ENCODE data around the gene MTMR12. TPM values are rescaled to one million over a fixed set of nuclear protein-coding genes. Genes with fewer than 3 reads are reported as not detected.
"Not testable (repeated sequence)": the region's sequence is repeated elsewhere in the genome, so short reads cannot be mapped to it uniquely, and the experiment has no call there.

Gene MTMR12
- total and polyA plus RNA-seq, 11 donors = 3.4 to 28.7 (median 19.4) TPM

DNA sequence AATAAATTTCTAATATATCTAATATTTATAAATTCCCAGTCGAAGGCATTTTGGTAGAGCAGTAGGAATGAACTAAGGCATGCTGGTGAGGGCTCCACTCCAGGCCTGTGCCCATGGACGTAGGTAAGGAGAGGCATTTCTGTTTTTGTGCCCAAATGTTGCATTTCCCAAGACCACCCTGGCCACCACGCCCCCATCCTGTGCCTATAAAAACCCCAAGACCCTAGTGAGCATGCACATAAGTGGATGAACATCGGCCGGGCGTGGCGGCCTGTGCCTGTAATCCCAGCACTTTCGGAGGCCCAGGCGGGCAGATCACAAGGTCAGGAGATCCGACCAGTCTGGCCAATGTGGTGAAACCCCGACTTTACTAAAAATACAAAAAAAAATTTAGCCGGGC is 10.1 kb upstream of the MTMR12 start:
- intact Hi-C loops (cut with DNase I) = no loop called here
- TF ChIP-seq, protein P1, sequence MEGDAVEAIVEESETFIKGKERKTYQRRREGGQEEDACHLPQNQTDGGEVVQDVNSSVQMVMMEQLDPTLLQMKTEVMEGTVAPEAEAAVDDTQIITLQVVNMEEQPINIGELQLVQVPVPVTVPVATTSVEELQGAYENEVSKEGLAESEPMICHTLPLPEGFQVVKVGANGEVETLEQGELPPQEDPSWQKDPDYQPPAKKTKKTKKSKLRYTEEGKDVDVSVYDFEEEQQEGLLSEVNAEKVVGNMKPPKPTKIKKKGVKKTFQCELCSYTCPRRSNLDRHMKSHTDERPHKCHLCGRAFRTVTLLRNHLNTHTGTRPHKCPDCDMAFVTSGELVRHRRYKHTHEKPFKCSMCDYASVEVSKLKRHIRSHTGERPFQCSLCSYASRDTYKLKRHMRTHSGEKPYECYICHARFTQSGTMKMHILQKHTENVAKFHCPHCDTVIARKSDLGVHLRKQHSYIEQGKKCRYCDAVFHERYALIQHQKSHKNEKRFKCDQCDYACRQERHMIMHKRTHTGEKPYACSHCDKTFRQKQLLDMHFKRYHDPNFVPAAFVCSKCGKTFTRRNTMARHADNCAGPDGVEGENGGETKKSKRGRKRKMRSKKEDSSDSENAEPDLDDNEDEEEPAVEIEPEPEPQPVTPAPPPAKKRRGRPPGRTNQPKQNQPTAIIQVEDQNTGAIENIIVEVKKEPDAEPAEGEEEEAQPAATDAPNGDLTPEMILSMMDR (IDR thresholded peaks at IDR 0.05) = no peak
- TF ChIP-seq POLR2A (IDR thresholded peaks at IDR 0.05) = no peak

GRCh38 chr5:32321787-32322186 is 9.0 kb upstream of the MTMR12 start:
- H3K36me3 ChIP-seq; H3K27me3 ChIP-seq; H3K4me1 ChIP-seq; ATAC-seq; intact Hi-C loops (cut with DNase I); DNase-seq; H3K9me3 ChIP-seq; H3K27ac ChIP-seq; H3K4me3 ChIP-seq: not testable (repeated sequence)
- 89 to 95% (median 90%) methylated on average over 2 of the region's 2 CpGs for WGBS, 4 donors

More for the DNA sequence above, 10.1 kb upstream of the MTMR12 start:
- peaks cover 0 to 10% (median 0%) of the 10 kb centered on the region in 12 donors for H3K9me3 ChIP-seq
- no peaks in the 10 kb centered on the region for H3K36me3 ChIP-seq
- no peaks in the 10 kb centered on the region for H3K27me3 ChIP-seq
- ATAC-seq (no peak), DNase-seq (no peak)
- WGBS, 4 donors = 93 to 96% (median 95%) methylated on average over 12 of the region's 12 CpGs
- H3K4me1 ChIP-seq = peaks cover 0 to 8% (median 0%) of the 10 kb centered on the region in 12 donors
- no peak overlapping the region for H3K4me3 ChIP-seq
- no peak overlapping the region for H3K27ac ChIP-seq

GRCh38 chr5:32320576-32320975 is 7.8 kb upstream of the MTMR12 start:
- Histone ChIP-seq H3K4me1 (peaks cover 0 to 8% (median 0%) of the 10 kb centered on the region in 12 donors), H3K4me3 (no peak overlapping the region), H3K9me3 (peaks cover 0 to 10% (median 0%) of the 10 kb centered on the region in 12 donors), H3K36me3 (no peaks in the 10 kb centered on the region), H3K27me3 (no peaks in the 10 kb centered on the region), H3K27ac (no peak overlapping the region)
- TF ChIP-seq POLR2A (IDR thresholded peaks at IDR 0.05) = no peak
- TF ChIP-seq, protein P1 (IDR thresholded peaks at IDR 0.05) = no peak
- no peak for DNase-seq
- 70 to 96% (median 93%) methylated on average over 2 to 10 of the region's 10 CpGs for WGBS, 4 donors
- intact Hi-C loops (cut with DNase I) = no loop called here
- peak in 1 of 4 donors; percentile 39 for ATAC-seq

DNA sequence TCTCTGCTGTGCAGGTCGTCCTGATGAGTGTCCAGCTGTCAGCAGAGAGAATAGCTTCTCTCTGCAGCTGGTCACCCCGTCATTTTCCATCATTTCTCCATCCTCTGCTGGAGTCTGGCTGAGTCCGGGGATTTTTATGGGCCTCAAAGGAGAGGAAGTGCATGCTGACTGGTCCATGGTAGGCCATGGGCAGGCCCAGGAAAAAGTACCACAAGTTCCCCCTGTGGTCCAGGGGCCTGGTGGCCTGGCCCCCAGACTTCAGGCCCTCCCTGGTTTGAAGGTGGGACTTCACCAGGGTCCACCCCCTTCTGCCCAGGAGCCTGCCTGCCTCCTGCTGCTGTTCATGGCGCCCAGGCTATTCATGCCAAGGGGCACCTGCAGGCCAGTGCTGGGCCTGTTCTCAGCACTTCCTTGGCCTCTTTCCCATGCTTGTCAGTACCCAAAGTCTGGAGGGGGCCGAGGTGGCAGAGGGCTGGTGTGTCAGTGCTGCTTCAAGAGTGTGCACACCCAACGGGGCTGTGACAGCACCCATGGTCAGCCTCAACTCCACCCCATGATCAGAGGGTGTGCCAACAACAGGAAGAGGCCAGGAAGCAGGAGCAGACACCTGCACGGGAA is 7.3 kb upstream of the MTMR12 start:
- peaks cover 0 to 10% (median 0%) of the 10 kb centered on the region in 12 donors for H3K9me3 ChIP-seq
- H3K4me1 ChIP-seq = peaks cover 0 to 6% (median 0%) of the 10 kb centered on the region in 12 donors
- no peak overlapping the region for H3K27ac ChIP-seq
- no peaks in the 10 kb centered on the region for H3K27me3 ChIP-seq
- DNase-seq = no peak
- H3K4me3 ChIP-seq = no peak overlapping the region
- ATAC-seq = no peak
- no peak for TF ChIP-seq POLR2A (IDR thresholded peaks at IDR 0.05)
- TF ChIP-seq, protein P1 (IDR thresholded peaks at IDR 0.05) = no peak
- H3K36me3 ChIP-seq = no peaks in the 10 kb centered on the region
- intact Hi-C loops (cut with DNase I) = loop anchor here in 4 of 10 donors (5.0 to 10.0 kb wide), 5 partner anchors 48 to 83 kb away; no protein-coding TSS in a partner anchor
- WGBS, 4 donors = 67 to 83% (median 80%) methylated on average over 6 to 7 of the region's 7 CpGs
